Measurements from ENCODE around the gene NAA30. TPM values are rescaled to one million over a fixed set of nuclear protein-coding genes. Genes with fewer than 3 reads are reported as not detected.
A peak's percentile ranks its signal among the peaks of the same experiment; 100 is the strongest.

Gene NAA30
- total RNA-seq, 1 experiment from 2014 or later = 23.2 TPM

DNA sequence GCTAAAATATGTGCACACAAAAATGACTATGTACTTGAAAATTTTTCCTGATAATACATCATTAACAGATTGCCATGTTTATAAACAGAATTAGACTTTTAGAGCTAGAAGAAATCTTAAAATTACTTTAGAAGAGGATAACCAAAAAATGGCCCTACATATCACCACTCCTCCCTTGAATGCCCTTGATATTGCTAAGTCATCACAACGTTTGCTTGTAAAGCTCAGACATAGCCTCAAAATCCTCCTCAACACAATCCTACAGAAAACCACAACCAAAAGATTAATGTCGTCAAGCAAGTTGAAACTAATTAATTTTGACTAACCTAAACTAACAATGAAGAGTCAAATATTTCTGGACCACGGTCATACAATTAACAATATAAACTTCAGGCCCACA, 19.4 kb upstream of the NAA30 start:
- no peaks in the 10 kb centered on the region for H4K20me1 ChIP-seq (ENCODE audit: low read length)
- no peak overlapping the region for H2AFZ ChIP-seq (ENCODE audit: low read length)
- no peaks in the 10 kb centered on the region for H3K9me2 ChIP-seq (replicated peaks; ENCODE audit: low read length)
- H3K79me2 ChIP-seq (ENCODE audit: low read length) = no peaks in the 10 kb centered on the region
- H3K27me3 ChIP-seq (ENCODE audit: low read length) = peaks cover 21% of the 10 kb centered on the region
- DNase-seq (no peak), ATAC-seq (no peak)
- ChIA-PET POLR2A (ENCODE audit: unreplicated experiment) (no interaction called here), CTCF (no interaction called here)
- H3K9me3 ChIP-seq (ENCODE audit: low read length) = no peaks in the 10 kb centered on the region
- no peak overlapping the region for H3K9ac ChIP-seq (ENCODE audit: low read length)
- H3K36me3 ChIP-seq (ENCODE audit: low read depth, low read length) = no peaks in the 10 kb centered on the region
- BruUV-seq (replicated peaks) = no TSS peak
- H3K4me1 ChIP-seq (ENCODE audit: insufficient read depth, low read length) = no peaks in the 10 kb centered on the region
- H3K4me2 ChIP-seq (ENCODE audit: low read length) = no peak overlapping the region
- H3K27ac ChIP-seq (ENCODE audit: low read length) = no peak overlapping the region
- H3F3A ChIP-seq (ENCODE audit: low read length, unreplicated experiment) = no peaks in the 10 kb centered on the region
- H3K4me3 ChIP-seq (ENCODE audit: low read length) = no peak overlapping the region
- TF ChIP-seq, protein P1, sequence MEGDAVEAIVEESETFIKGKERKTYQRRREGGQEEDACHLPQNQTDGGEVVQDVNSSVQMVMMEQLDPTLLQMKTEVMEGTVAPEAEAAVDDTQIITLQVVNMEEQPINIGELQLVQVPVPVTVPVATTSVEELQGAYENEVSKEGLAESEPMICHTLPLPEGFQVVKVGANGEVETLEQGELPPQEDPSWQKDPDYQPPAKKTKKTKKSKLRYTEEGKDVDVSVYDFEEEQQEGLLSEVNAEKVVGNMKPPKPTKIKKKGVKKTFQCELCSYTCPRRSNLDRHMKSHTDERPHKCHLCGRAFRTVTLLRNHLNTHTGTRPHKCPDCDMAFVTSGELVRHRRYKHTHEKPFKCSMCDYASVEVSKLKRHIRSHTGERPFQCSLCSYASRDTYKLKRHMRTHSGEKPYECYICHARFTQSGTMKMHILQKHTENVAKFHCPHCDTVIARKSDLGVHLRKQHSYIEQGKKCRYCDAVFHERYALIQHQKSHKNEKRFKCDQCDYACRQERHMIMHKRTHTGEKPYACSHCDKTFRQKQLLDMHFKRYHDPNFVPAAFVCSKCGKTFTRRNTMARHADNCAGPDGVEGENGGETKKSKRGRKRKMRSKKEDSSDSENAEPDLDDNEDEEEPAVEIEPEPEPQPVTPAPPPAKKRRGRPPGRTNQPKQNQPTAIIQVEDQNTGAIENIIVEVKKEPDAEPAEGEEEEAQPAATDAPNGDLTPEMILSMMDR (conservative IDR thresholded peaks at IDR 0.05; ENCODE audit: low read depth, low read length) = no peak
- TF ChIP-seq EZH2phosphoT487 (IDR thresholded peaks at IDR 0.05; ENCODE audit: borderline replicate concordance, low read length) (no peak), EZH2 (IDR thresholded peaks at IDR 0.05; ENCODE audit: low read length, unreplicated experiment) (no peak)
- intact Hi-C loops (cut with micrococcal nuclease) = no loop called here

DNA sequence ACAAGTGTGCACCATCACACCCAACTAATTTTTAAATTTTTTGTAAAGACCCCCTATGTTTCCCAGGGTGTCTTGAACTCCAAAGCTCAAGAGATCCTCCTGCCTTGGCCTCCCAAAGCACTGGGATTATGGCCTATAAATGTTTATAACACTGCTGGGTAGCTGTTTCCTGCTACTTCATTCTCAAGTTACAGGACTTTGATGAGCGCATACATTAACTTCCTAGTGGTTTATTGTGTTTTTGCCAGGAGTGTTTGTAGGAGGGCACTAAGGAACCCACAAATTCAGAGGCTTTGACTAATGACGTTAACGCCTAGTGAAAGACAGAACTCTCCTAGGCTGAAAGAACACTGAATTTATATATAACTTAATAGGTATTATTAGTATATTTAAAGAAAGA, 15.2 kb upstream of the NAA30 start:
- DNase-seq (no peak), ATAC-seq (no peak)
- TF ChIP-seq, protein P1 (conservative IDR thresholded peaks at IDR 0.05; ENCODE audit: low read depth, low read length) = no peak
- TF ChIP-seq EZH2 (IDR thresholded peaks at IDR 0.05; ENCODE audit: low read length, unreplicated experiment) = no peak
- no peak for TF ChIP-seq EZH2phosphoT487 (IDR thresholded peaks at IDR 0.05; ENCODE audit: borderline replicate concordance, low read length)
- POLR2A ChIA-PET (ENCODE audit: unreplicated experiment) = no interaction called here
- intact Hi-C loops (cut with micrococcal nuclease) = no loop called here
- Histone ChIP-seq H4K20me1 (ENCODE audit: low read length) (no peaks in the 10 kb centered on the region), H3K27me3 (ENCODE audit: low read length) (no peaks in the 10 kb centered on the region), H3K79me2 (ENCODE audit: low read length) (no peaks in the 10 kb centered on the region), H3K4me2 (ENCODE audit: low read length) (no peak overlapping the region), H2AFZ (ENCODE audit: low read length) (no peak overlapping the region), H3K27ac (ENCODE audit: low read length) (no peak overlapping the region), H3K9me2 (replicated peaks; ENCODE audit: low read length) (no peaks in the 10 kb centered on the region), H3K4me1 (ENCODE audit: insufficient read depth, low read length) (no peaks in the 10 kb centered on the region), H3K9me3 (ENCODE audit: low read length) (no peaks in the 10 kb centered on the region), H3K9ac (ENCODE audit: low read length) (no peak overlapping the region), H3F3A (ENCODE audit: low read length, unreplicated experiment) (no peaks in the 10 kb centered on the region), H3K4me3 (ENCODE audit: low read length) (no peak overlapping the region), H3K36me3 (ENCODE audit: low read depth, low read length) (no peaks in the 10 kb centered on the region)
- no TSS peak for BruUV-seq (replicated peaks)
- CTCF ChIA-PET = no interaction called here

DNA sequence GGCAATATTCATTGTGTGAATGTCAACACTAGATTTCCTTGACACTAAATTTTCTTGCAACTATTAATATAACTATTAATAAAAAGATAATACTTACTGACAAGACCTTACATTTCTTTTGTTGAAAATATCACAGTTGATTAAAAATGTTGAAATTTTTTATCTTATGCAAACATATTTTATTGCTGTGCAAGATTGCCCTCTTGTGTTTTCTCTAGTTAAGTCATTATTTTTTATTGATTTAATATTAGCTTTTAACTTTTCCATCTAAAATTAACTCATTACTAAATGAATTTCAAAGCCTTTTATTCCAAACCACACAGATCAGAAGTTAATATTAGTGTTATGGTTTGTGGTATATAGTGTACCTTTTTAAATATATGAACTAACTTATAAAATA, 11.7 kb upstream of the NAA30 start:
- peaks cover 33% of the 10 kb centered on the region for H3K4me1 ChIP-seq (ENCODE audit: insufficient read depth, low read length)
- H3K27me3 ChIP-seq (ENCODE audit: low read length) = no peaks in the 10 kb centered on the region
- ChIA-PET CTCF (interaction anchor here (0.6 to 1.1 kb wide), 4 partner anchors 58 to 110 kb away, joined by 4 to 11 read pairs (median 6); no protein-coding TSS in a partner anchor), POLR2A (ENCODE audit: unreplicated experiment) (no interaction called here)
- TF ChIP-seq EZH2phosphoT487 (IDR thresholded peaks at IDR 0.05; ENCODE audit: borderline replicate concordance, low read length) = no peak
- TF ChIP-seq, protein P1 (conservative IDR thresholded peaks at IDR 0.05; ENCODE audit: low read depth, low read length) = peak; percentile 92
- DNase-seq (peak; percentile 76), ATAC-seq (no peak)
- intact Hi-C loops (cut with micrococcal nuclease) = loop anchor here (1.0 to 2.0 kb wide), 5 partner anchors 61 to 822 kb away; no protein-coding TSS in a partner anchor
- H2AFZ ChIP-seq (ENCODE audit: low read length) = no peak overlapping the region
- H3F3A ChIP-seq (ENCODE audit: low read length, unreplicated experiment) = no peaks in the 10 kb centered on the region
- no peak overlapping the region for H3K4me2 ChIP-seq (ENCODE audit: low read length)
- H3K27ac ChIP-seq (ENCODE audit: low read length) = no peak overlapping the region
- H3K4me3 ChIP-seq (ENCODE audit: low read length) = no peak overlapping the region
- H4K20me1 ChIP-seq (ENCODE audit: low read length) = no peaks in the 10 kb centered on the region
- no peaks in the 10 kb centered on the region for H3K9me3 ChIP-seq (ENCODE audit: low read length)
- H3K9me2 ChIP-seq (replicated peaks; ENCODE audit: low read length) = no peaks in the 10 kb centered on the region
- BruUV-seq (replicated peaks) = no TSS peak
- H3K36me3 ChIP-seq (ENCODE audit: low read depth, low read length) = no peaks in the 10 kb centered on the region
- no peak overlapping the region for H3K9ac ChIP-seq (ENCODE audit: low read length)
- H3K79me2 ChIP-seq (ENCODE audit: low read length) = no peaks in the 10 kb centered on the region

Data from PC-3 (cell line).